Hematopoietic multipotent progenitor cell treated with erythropoietin and hydrocortisone succinate and interleukin-3 and kit ligand, for 4 days (in vitro differentiated cells): ENCODE results near the gene PTX4.

Experiments
- DNase-seq: peaks from one replicate; pipeline ENCODE4 v3.0.0-alpha.2; 2015

Gene PTX4

DNA sequence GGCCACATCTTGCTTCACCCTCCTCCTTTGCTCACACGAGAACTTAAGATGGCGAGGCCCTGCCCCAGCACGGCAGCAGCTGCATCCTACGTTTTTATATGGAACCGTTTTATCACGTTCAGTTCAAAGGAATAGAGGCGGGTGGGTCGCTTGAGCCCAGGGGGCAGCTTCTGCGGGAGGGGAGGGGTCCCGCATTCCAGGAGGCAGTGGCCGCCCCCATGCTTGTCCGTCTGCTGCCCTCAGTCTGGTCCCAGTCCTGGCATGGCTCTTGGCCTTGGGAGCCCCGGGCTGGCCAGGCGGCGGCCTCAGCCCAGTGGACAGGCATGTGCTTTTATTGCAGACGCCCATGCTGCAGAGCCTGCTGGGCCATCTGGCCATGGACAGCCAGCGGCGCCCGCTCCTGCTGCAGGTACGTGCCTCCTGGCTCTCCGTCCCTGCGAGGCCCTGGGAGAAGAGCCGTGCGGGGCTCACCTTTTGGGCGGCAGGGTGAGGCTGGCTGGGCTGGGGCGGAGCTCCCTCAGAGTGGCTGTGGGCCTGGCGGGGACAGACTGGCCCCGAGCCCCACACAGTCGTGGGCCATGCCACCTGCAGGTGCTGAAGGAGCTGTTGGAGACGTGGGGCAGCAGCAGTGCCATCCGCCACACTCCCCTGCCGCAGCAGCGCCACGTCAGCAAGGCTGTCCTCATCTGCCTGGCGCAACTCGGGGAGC lies 11.2 kb upstream of the PTX4 start:
- DNase-seq = no peak

DNA sequence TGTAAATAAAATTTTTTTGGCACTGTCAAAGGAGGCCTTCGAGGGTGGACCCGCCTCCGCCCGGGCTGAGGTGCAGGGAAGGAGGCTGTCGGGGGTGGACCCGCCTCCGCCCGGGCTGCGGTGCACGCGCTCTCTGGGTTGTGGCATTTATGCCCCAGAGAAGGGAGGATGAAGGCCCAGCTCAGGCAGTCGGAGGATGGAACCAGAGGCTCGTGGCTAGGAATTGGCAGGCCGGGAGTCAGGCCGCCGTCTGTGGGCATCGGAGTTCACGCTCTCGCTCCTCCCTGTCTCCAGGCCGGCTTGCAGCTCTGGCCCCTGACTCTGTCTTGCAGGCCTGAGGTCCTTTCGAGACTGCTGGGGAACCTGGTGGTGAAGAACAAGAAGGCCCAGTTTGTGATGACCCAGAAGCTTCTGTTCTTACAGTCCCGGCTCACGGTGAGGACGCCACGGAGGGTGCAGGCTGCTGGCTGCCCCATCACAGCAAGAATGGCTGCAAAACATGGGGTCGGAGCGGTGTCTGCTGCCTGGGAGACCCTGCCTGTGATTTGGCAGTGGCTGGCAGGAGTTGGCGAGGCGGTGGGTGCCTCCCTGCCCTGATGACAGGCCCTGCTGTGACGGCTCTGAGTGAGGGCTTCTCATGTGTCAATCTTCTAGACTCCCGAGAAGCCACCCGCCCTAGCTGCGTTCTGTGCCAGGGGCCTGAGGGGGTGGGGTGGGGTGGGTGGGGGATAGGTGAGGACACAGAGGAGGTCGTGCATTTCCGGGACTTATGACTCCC lies 10.3 kb upstream of the PTX4 start:
- DNase-seq = no peak

DNA sequence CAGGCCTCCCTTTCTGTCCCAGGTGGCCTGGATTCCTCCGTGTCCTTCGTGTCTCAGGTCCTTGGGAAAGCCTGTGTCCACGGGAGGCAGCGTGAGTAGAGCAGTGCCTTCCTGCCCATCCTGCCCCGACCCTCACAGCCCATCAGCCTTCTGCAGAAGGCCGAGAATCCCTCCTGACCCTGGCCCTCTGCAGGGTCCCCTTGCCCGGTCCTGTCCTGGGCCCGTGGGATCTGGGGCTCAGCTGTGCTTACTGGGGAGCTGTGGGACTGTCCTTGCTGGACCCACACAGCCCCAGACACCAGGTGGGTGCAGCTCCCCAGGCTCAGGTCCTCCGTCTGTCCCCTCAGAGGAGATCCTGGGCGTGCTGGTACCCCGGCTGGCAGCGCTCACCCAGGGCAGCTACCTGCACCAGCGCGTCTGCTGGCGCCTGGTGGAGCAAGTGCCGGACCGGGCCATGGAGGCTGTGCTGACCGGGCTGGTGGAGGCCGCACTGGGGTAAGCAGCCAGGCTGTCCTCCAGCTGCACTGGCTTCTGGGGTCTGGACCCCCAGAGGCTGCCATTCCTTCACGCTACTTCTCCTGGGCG lies 8.4 kb upstream of the PTX4 start:
- DNase-seq = no peak

- no peak for DNase-seq
Measured at GRCh38 chr16:1496464-1496863, 7.7 kb upstream of the PTX4 start.

- DNase-seq = no peak
Measured at GRCh38 chr16:1495889-1496262, 7.1 kb upstream of the PTX4 start.

GRCh38 chr16:1495211-1495888 lies 6.6 kb upstream of the PTX4 start:
- peak; percentile 38 for DNase-seq

DNA sequence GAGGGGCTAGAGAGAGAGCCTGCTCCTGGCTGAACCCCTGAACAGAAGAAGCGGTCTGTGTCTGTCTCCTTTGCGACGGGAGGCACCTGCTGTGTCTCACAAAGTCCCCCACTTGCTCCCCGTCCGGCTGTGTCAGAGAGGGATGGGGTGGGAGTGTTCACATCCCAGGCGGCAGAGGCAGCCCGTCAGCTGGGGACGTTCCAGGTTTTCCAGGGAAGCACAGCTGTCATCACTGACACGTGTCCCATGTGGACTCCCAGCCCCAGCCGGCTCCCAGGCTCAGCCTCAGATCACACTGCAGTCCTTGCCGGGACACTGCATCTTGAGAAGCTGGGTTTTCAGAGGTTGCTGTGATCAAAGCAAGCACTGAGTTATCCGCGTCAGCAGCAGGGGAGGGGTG lies 6.0 kb upstream of the PTX4 start:
- no peak for DNase-seq

GRCh38 chr16:1494129-1494640 lies 5.4 kb upstream of the PTX4 start:
- peak; percentile 62 for DNase-seq

- DNase-seq = peak; percentile 55
Measured at GRCh38 chr16:1493746-1494094, 5.0 kb upstream of the PTX4 start.

DNA sequence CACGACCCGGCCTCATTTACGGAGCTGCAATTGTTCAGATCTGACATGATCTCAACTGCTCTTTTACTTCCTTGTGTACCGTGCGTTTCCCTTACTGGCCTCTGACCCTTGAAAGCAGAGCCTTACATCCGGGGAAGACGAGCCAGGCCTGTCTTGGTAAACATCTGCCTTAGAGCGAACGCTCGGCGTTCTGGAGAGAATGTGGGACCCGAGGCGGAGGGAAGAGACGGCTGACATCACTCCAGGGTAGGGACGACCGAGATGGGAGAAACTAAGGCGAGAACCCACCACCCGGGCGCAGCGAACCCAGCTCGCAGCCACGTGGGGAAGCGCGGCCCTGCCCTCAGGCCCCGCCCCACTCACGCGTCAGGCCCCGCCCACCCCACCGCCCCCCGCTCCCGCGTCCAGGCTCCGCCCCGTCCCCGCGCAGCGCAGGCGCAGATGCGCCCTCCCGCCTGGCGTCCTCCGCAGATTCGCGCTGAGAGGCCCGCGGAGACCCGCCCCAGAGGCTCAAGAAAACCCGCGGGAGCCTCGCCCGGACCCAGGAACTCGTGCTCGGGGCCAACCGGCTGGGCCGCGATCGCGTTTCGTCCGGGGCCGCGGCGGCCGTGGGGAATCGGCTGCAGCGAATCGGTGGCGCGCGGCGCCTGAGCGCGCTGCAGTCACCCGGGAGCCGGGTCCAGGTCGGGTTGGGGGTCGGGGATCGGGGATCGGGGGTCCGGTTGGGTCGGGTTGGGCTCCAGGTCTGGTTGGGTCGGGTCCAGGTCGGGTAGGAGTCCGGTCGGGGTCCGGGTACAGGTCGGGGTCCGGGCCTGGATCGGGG lies 4.4 kb upstream of the PTX4 start, which contains the start of gene TELO2:
Gene TELO2 (plus strand): TSS at position 438 of the 823 bp plus-strand sequence. CDS start 922 bp downstream, outside the sequence.
- peak; percentile 90 for DNase-seq

DNA sequence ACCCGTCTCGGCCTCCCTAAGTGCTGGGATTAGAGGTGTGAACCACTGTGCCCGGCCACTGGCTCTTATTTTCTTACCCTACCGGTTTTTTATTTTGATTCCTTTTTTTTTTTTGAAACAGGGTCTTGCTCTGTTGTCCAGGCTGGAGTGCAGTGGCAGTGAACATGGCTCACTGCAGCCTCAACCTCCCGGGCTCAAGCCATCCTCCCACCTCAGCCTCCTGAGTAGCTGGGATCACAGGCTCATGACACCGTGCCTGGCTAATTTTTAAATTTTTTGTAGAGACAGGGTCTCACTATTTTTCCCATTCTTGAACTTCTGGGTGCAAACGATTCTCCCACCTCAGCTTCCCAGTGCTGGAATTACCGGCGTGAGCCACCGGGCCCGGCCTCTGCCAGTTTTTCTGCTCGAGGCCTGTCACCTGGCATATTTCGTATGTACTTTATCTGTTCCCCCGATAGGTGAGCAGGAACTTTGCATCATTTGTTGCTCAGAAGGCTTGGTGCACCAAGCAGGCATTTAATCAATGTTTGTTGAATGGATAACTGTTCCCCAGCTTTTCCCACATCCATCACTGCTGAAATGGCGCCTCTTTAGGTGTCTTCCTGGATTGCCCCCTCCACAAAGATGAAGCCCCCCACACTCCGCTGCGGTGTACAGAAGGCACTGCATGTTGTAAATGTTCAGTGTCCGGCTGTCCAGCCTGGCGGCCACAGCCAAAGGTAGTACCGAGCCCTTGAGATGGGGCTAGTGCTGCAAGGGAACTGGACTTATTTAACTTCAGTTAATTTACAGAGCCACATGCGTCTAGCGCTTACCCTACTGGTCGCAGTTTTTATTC lies 3.6 kb upstream of the PTX4 start:
- no peak for DNase-seq

DNA sequence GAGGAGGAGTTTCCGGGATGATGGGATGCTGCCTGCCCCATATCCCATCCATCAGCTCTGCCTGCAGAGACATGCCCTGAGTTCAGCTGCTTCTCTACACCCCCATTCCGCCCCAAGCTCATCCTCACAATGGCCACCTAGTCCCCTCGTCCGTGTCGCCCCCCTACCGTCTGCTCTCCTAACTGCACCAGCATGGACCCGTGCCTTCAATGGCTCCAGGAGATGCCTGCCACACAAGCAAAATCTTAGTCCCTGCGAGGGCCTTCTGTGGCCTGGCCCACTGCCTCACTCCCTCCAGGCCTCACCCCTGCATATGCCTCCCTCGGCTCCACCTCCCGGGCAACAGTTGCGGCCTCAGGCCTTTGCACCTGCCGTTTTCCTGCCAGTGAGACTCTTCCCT lies 2.6 kb upstream of the PTX4 start:
- DNase-seq = no peak

DNA sequence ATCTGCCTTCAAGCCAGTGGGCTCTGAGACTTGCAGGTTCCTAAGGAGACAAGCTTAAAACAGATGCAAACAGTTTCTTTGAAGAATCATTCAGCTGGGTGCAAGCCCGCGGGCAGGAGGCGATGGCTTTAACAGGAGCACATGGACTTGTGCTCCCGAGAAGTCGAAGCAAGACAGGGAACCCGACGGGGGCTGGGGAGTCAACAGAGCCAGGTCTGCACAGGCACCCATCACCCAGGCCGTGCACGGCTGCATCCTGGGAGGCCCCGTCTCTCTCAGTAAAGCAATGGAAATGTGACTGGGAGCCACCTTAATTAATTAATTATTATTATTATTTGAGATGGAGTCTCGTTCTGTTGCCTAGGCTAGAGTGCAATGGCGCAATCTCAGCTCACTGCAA lies 333 bp upstream of the PTX4 start:
- DNase-seq = no peak

GRCh38 chr16:1488054-1488601 lies 616 bp downstream of the PTX4 start:
- DNase-seq = no peak

GRCh38 chr16:1487395-1488053 lies 1.2 kb downstream of the PTX4 start:
- no peak for DNase-seq

GRCh38 chr16:1486551-1487390 lies 2.0 kb downstream of the PTX4 start:
- DNase-seq = no peak

DNA sequence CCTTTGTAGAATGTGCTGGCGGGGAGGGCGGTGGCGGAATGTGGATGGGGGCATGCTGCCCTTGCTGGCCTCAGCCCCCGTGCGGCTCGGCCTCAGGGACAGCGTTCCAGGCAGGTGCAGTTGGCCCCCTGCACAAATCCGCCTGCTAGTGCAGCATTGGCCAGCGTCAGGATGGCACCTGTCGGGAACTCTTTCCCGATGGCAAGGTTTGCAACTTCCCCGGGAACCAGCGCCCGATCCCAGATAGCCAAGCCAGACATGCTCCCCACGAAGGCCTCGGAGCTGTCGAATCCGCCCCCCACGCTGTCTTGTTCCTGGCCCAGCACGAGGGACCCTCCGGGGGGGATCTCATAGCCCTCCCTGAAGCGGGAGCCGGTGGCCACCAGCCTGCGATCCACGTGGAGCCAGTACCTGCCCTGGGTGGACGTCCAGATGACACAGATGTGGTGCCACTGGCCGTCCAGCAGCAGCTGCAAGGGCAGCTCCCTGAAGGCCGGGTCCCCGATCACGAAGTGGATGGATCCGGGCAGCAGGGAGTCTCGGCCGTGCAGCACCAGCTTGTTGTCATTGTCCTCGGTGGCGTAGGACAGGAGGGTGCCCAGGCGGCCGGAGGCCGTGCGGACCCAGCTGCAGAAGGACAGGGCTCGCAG lies 2.8 kb downstream of the PTX4 start:
- no peak for DNase-seq

DNA sequence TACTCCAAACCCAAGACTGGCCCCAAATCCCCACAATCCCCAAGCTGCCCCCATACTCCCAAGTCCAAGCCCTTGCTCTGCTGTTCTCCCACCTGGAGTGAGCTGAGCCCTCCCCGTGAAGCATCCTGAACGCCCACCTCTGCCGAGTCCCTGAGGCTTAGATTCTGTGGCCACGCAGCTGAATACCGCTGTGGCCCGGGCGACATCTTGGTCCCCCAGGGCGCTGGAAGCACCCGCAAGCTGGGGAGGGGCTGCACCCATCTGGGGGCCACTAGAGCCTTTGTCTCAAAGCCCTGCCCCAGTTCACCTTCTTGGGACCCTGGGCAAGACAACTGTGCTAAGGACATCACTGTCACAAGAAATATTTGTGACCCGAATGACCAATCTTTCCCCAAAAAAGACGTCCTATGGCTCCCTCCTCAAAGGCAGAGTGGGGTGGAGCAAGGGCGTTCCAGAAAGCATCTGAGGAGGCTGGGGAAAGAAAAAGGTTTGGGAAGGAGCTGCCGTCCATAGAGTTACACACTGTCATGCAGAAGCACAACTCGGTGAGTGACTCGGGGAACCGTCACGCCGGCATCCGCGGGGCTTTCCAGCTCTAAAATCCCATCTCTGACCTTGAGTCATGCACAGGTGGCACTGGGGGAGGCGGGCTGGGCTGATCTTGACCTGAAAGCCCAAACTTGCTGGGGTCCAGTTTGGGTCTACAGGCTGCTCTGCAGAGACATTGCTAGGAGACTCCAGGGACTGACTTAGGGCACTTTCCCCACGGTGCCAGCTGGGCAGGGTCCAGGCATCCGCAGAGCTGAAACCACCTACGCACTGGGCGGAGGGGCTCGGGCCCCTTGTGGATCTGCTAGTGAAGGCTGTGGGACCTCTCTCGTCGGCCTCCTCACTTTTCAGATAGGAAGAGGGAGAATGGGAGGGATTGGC lies 6.6 kb downstream of the PTX4 start:
- DNase-seq = no peak
